Activated naive CD4-positive, alpha-beta T cell treated with anti-CD3 and anti-CD28 coated beads, Interleukin-2, amount 50 U/mL, for 72 hours (primary cell): ENCODE measurements around the gene GNA14. TPM values are rescaled to one million over a fixed set of nuclear protein-coding genes. Genes with fewer than 3 reads are reported as not detected.
"Not testable (repeated sequence)": the region's sequence is repeated elsewhere in the genome, so short reads cannot be mapped to it uniquely, and the experiment has no call there.

Source experiments
- ATAC-seq, 2 donors: fragments of 150-1000 bp; cut with Tn5 transposase; 2 replicates each; pipeline ENCODE4 v1.10.0; 2021; ENCODE audit warnings: mild to moderate bottlenecking in 2 of 2, moderate library complexity in 2 of 2
- DNase-seq, 2 donors: peaks; one replicate each; pipeline ENCODE4 v3.0.0; 2021 to 2022; ENCODE audit warnings: low spot score in 2 of 2
- H3K27ac Mint-ChIP-seq, 2 donors: one replicate each; pipeline ENCODE4 v1.8.0; 2022; ENCODE audit warnings: mild to moderate bottlenecking in 2 of 2, mixed read lengths in 2 of 2
- H3K36me3 Mint-ChIP-seq, 2 donors: one replicate each; pipeline ENCODE4 v1.8.0; 2022; ENCODE audit warnings: mixed read lengths in 2 of 2
- H3K9me3 Mint-ChIP-seq, 2 donors: one replicate each; pipeline ENCODE4 v1.8.0; 2022; ENCODE audit warnings: mixed read lengths in 2 of 2
- total RNA-seq, 2 donors: library from RNA; stranded (reverse); gene quantifications; one replicate each; pipeline ENCODE4 v1.2.3, GENCODE V29; 2022

The GNA14 gene
- total RNA-seq, 2 donors from 2014 or later, result 0.25 to 0.59 TPM

DNA sequence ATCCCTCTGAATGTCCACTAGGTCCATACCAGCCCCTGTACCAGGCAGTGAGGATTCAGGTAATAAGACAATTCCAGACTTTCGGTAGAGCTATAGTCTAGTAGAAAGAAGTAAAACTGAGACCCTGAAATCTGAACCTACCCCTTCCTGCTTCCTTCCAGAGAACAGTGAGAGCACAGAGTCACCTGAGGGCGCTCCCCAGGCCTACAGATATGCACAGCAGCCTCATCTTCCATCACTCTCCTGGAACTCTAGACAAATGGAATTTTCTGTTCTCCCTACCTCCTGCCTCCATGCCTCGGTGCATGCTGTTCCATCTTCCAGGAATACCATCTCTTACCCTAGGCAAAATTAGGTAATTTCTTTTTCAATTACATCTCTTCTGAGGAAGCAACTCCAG, 3.1 kb upstream of the GNA14 start:
- Mint-ChIP-seq H3K27ac (no peak overlapping the region), H3K36me3 (peaks cover 6% of the 10 kb centered on the region in 2 donors), H3K9me3 (no peaks in the 10 kb centered on the region)
- DNase-seq (no peak), ATAC-seq (no peak)

DNA sequence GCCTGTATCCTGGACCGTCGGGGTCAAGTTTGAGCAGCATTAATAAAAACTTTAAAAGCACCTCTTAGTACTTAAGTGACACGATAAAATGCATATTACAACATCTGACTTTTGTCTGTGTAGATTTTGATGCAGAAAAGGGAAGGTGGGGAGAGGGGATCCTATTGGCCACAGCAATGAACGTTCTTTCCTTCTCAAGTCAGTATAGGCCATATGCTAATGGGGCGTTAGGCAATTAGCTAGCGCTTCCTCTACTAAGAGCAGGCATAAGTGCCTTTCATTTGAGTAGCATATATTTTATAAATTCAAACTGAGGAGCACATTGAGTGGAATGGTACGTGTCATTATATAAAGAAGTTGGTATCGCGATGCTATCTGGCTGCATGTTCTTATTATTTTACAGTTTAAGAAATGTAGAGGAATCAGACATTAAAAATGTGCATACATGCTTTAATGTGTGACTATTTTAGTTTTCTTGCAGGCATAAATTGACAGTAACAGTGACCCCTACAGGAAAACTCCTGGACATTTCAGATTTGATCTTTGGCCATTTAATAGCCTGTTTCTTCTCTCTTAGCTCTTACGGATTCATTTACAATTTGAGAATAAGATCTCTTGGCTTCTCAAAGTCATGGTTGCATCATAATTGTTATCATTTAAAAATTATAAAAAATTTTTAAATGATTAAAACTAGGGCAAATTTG, 1.1 kb upstream of the GNA14 start:
- Mint-ChIP-seq H3K36me3 (peaks cover 6% of the 10 kb centered on the region in 2 donors), H3K27ac (no peak overlapping the region), H3K9me3 (no peaks in the 10 kb centered on the region)
- DNase-seq, result no peak
- no peak for ATAC-seq

DNA sequence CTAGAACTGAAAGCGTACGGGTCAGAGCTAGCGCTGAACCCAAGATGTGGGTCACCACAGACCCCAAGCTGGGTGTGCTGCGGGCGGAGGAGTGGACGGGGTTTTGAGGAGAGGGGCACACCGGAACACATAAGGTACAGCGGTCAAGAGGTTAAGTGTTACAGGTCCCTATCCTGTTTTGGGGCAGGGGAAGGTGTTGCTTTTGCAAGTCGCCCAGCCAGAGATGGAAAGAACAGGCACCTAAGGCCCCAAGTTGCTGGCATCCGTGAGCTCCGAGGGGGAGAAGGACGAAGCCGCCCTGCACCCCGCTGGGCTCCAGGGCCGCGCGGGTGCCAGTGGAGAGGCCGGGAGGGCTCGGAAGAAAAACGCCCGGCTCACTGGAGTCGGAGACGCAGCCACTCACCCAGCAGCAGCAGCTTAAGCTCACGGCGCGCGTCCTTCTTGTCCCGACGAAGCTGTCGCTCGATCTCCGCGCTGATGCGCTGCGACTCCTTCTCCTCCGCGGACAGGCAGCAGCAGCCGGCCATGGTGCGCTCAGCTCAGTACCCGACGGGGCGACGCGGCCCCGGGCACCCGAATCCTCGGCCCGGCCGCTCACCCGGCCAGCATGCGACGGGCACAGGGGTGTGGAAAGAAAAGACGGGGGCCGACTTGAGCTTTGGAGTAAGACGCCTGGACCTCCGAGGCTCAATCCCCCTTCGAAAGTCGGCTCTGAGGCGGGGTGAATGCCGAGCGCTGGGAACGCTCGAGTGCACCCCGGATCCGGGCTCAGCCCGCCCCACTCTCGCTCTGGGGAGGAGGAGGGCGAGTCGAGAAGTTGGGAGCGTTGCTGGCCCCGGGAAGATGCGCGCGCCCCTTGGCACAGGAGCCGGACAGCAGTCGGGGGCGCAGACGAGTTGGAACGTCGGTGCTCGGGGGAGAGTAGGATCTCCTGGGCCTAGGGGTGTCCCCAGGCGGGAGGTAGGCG, 572 bp downstream of the GNA14 start:
- Mint-ChIP-seq H3K36me3 (peaks cover 6% of the 10 kb centered on the region in 2 donors), H3K27ac (no peak overlapping the region), H3K9me3 (no peaks in the 10 kb centered on the region)
- ATAC-seq (peak; percentile 21 to 58), DNase-seq (peak in 1 of 2 donors; percentile 6)

DNA sequence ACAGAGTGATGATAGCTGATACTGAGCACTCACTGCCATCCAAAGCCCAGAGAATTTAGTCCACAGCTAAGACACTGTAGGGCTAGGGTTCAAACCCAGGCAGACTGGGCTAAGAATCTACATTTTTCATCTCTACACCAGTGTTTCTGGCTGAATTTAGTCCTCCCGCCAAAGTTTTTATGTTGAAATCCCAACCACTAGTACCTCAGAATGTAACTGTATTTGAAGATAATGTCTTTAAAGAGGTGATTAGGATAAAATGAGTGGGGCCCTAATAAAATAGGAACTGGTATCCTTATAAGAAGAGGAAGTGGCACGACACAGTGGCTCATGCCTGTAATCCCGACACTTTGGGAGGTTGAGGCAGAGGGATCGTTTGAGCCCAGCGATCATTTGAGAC, 4.3 kb downstream of the GNA14 start:
- ATAC-seq (no peak), DNase-seq (no peak)
- Mint-ChIP-seq H3K36me3 (peaks cover 6% of the 10 kb centered on the region in 2 donors), H3K9me3 (no peaks in the 10 kb centered on the region), H3K27ac (no peak overlapping the region)

DNA sequence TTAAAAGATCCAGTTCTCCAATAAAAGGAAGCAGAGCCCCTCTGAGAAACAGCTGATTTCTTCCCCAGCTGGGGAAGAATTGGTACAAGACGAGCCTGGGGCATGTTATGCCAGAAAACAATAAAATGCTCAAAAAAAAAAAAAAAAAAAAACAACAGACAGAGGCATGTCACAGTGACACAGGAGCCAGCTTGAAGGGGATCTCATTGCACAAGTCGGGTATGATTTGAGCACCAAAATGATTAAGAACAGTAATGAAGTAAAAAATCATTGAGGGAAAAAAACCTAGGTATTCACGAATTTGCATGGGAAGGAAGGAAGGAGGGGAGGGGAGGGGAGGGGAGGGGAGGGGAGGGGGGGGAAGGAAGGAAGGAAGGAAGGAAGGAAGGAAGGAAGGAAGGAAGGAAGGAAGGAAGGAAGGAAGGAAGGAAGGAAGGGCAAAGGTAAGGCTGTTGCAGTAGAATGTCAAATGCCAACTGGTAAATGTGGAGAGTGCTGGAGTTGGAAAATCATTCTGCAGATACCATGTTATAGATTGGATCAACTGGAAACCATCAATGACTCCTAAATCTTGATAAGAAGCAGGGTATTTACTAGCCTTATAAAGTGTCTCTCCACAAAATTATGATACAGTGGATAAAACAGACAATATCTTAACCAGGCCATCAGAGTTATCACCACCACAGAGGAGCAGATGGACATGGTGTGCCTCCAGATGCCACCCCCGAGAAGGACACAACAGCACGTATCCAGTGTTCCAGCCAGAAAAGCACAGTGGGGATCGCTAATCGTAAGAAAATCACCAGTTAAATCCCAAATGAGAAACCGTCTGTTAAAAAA, 7.2 kb downstream of the GNA14 start:
- no peak for ATAC-seq
- no peaks in the 10 kb centered on the region for H3K9me3 Mint-ChIP-seq
- DNase-seq, result no peak
- H3K36me3 Mint-ChIP-seq, result no peaks in the 10 kb centered on the region
- H3K27ac Mint-ChIP-seq, result no peak overlapping the region

DNA sequence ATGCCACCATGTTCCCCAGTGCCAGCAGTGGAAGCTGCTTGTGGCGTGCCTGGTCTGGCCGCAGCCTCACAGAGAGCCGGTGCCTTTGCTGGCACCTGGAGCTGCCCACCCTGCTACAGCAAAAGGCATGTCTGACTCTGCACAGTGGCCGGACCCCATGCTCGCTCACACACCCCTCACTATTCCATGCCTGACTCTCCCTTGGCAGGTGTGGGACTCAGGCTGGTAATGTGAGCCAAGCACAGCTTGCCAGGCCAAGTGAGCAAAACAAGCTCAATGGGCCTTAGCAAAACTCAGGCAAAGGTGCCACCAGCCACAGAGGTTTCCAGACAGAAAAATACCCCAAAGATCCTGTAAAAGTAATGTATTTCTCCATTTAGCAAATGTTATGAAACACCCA, 15.5 kb downstream of the GNA14 start:
- ATAC-seq, result no peak
- H3K27ac Mint-ChIP-seq, result no peak overlapping the region
- H3K36me3 Mint-ChIP-seq, result no peaks in the 10 kb centered on the region
- DNase-seq, result no peak
- no peaks in the 10 kb centered on the region for H3K9me3 Mint-ChIP-seq

DNA sequence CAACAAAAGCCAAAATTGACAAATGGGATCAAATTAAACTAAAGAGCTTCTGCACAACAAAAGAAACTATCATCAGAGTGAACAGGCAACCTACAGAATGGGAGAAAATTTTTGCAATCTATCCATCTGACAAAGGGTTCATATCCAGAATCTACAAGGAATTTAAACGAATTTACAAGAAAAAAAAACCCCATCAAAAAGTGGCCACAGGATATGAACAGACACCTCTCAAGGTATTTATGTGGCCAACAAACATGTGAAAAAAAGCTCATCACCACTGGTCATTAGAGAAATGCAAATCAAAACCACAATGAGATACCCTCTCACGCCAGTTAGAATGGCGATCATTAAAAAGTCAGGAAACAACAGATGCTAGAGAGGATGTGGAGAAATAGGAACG, 19.3 kb downstream of the GNA14 start:
- DNase-seq, ATAC-seq, H3K27ac Mint-ChIP-seq, H3K36me3 Mint-ChIP-seq: not testable (repeated sequence)
- peaks cover 7 to 15% of the 10 kb centered on the region in 2 donors for H3K9me3 Mint-ChIP-seq

DNA sequence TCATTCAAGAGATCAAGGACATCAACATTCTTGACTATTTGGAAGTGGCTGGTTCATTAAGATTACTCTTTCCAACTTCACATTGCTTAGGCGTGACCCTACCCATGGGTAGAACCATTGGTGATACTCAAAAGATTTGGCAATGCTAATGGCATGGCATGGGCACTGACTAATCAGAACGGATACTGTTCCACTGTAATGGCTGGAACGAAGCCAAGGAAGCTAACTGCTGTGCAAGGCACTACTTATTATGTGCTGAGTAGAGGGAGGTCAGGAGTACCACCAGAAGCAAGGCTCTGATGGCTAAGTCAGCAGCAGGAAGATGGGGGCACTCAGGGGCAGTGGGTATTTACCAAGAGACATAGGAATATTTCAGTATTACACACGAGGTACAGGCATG, 31.9 kb downstream of the GNA14 start:
- no peaks in the 10 kb centered on the region for H3K36me3 Mint-ChIP-seq
- H3K9me3 Mint-ChIP-seq, result peaks cover 7% of the 10 kb centered on the region in 2 donors
- no peak for DNase-seq
- no peak overlapping the region for H3K27ac Mint-ChIP-seq
- ATAC-seq, result no peak

DNA sequence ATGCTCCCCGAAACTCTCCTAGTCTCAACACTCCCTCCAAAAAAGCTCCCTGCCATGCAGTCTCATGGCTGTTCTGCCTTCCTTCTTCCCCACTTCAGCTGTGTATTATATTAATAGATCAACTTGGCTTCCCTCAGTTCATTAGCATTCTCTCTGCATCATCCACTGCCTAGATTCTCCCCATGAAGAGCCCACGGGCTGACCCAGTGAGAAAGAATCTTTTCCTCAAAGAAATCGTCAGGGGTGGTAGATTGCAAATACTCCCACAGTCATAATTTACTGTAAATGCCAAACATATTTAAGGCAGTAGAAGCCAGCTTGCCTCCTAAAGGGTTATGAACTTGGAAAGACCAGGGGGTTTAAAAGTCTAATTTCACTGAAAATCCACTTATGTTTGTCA, 33.5 kb downstream of the GNA14 start:
- no peak for DNase-seq
- H3K27ac Mint-ChIP-seq, result no peak overlapping the region
- peaks cover 7% of the 10 kb centered on the region in 2 donors for H3K9me3 Mint-ChIP-seq
- no peaks in the 10 kb centered on the region for H3K36me3 Mint-ChIP-seq
- no peak for ATAC-seq

DNA sequence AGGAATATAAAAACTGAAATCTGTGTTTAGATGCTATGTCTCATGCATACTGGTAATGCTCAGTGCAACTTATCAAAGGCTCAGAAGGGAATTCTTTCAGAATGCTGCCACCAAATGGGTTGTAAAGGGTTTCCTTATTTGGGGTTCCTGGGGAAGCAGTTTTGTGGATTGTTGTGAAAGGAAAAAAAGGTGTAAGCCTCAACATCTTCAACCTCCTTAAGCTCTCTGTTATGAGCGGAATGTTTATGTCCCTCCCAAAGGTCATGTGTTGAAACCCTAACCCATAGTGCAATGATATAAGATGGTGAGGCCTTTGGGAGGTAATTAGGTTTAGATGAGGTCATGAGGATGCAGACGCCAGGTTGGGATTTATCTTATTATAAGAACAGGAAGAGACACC, 41.6 kb downstream of the GNA14 start:
- ATAC-seq, result no peak
- peaks cover 0 to 5% of the 10 kb centered on the region in 2 donors for H3K9me3 Mint-ChIP-seq
- H3K36me3 Mint-ChIP-seq, result no peaks in the 10 kb centered on the region
- H3K27ac Mint-ChIP-seq, result no peak overlapping the region
- no peak for DNase-seq

DNA sequence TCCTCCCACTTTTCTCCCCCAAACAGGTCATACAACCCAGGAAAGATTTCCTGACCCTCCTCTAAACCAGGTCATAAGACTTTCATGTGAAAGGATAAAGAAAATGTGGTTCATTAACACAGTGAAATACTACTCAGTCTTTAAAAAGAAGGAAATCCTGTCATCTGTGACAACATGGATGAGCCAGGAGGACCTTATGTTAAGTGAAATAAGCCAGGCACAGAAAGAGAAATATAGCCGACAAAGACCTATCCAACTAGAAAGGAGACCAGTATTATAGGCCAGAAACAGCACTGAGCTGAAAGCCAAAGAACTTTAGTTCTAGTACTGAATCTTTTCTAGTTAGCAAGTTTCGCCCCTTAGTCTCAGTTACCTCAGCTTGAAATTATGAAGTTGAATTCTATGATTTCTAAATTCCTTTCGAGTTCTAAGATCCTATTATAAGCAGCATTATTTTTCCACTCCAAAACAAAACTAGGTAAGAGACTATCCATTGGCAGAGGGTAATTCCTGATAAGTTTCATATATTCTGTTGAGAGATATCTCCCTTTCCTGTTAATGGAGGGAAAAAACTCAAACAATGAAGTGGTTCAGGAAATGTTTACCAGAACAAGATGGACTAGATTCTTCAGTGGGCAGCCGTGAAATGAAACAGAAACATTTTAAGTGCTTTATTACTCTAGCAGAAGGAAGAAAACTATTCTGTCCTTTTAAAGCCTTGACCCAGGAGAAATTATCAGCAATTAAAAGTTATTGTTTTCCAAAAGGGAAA, 42.5 kb downstream of the GNA14 start:
- H3K36me3 Mint-ChIP-seq, result no peaks in the 10 kb centered on the region

DNA sequence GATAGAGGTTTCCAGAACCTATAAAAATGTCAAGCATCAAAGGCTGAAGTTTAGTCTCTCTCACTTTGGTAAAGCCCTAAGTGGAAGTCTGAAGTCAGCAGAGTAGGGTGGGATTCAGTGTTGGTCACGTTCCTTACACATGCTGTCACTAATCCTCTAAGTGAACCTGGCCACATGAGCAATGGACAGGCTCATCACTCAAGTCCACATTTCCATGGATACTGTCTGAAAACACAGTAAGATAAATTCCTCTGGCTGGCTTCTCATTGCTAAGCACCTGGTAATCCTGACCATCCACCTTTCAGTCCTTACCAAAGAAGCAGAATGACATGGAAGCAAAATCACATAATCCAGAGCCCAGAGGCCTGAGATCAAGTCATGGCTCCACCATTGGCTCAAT, 43.8 kb downstream of the GNA14 start:
- ATAC-seq (no peak), DNase-seq (no peak)
- peaks cover 0 to 5% of the 10 kb centered on the region in 2 donors for H3K9me3 Mint-ChIP-seq
- H3K36me3 Mint-ChIP-seq, result no peaks in the 10 kb centered on the region
- no peak overlapping the region for H3K27ac Mint-ChIP-seq

More for the DNA sequence above, 42.5 kb downstream of the GNA14 start:
- DNase-seq (no peak), ATAC-seq (no peak)
- peaks cover 0 to 5% of the 10 kb centered on the region in 2 donors for H3K9me3 Mint-ChIP-seq
- H3K27ac Mint-ChIP-seq, result no peak overlapping the region

DNA sequence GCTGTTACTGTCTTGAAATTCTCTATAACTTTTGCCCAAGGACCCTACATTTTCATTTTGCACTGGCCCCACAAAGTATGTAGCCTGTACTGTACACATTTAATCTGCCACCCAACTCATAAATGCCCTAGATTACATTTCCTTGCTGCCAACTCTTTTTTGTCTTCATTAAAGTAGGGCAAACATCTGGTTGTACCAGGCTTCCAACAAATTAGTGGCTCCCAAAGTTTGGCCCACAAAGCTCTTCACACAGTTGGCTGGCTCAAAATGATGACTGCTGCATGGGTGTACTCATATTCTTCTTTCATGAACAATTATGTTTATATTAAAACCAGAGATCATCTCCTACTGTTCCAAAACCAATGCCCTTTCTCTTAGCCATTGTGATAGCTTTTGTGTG, 45.3 kb downstream of the GNA14 start:
- no peak for ATAC-seq
- no peak overlapping the region for H3K27ac Mint-ChIP-seq
- no peak for DNase-seq
- no peaks in the 10 kb centered on the region for H3K36me3 Mint-ChIP-seq
- no peaks in the 10 kb centered on the region for H3K9me3 Mint-ChIP-seq

DNA sequence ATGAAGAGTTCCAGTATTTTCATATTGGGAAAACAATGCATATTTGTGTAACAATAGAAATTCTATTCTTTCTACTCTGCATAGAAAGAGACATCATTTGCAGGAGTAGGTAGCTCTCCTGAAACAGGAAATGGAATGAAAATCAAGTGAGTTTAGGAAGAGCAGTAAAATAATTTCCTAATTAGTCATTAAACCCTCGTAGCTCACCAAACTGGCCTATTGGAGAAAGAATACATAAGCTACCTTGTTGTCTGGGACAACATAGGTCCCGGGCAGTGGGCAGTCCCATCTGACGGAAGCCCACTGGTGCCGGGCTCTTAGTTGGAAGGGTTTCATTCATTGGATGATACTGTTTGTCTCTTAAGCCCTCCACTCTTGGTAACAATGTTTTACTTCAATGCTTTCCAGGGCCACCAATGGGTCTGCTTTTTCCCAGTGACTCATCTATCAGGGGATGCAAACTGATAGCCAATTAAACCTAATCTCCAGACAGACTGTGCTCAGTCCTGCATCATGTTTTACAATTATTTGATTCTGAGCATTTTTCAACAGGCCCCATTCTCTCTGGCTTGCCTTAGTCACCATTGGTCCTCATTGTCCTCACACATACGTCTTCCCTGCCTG, 46.5 kb downstream of the GNA14 start:
- ATAC-seq (no peak), DNase-seq (no peak)
- Mint-ChIP-seq H3K36me3 (no peaks in the 10 kb centered on the region), H3K9me3 (no peaks in the 10 kb centered on the region), H3K27ac (no peak overlapping the region)

DNA sequence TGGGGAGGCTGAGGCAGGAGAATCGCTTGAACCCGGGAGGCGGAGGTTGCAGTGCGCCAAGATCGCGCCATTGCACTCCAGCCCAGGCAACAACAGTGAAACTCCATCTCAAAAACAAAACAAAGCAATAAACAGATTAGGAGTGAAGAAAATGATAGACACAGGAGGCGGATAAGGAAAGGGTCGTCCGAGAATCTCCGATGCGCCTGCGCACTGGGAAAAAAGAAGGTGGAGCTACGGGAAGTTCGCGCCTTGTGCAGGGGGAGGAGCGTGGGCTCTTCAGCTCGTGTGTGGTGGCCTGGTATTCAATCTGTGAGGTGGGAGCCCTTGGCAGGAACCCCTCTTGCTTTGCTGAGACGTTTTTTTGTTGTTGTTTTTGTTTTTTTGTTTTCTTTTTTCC, 47.3 kb downstream of the GNA14 start:
- Mint-ChIP-seq H3K9me3 (no peaks in the 10 kb centered on the region), H3K27ac (no peak overlapping the region), H3K36me3 (no peaks in the 10 kb centered on the region)
- ATAC-seq (no peak), DNase-seq (no peak)

DNA sequence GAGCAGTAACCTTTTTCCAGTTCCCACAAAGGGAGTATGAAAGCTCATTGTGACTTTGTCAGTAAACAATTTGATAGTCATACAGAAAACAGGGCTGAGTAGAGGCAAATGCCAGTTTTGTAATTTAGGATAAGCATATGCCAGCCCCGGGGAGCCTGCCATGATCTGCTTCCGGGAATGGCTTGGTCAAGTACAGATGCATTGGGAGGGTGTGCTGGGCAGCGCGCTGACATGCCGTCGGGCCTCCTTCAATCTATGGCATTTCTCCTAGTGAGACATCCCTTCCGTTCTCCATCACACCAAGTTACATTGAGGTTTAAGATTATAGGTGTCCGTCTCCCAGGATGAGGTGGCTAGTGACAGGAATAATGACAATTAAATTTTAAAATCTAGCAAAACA, 48.6 kb downstream of the GNA14 start:
- ATAC-seq, result no peak
- H3K36me3 Mint-ChIP-seq, result no peaks in the 10 kb centered on the region

More for the DNA sequence above, 48.6 kb downstream of the GNA14 start:
- Mint-ChIP-seq H3K9me3 (no peaks in the 10 kb centered on the region), H3K27ac (no peak overlapping the region)
- no peak for DNase-seq
